GM12872 (cell line): ENCODE data around the gene SPTAN1.

Experiments used
- CTCF ChIP-seq: IDR thresholded peaks from 3 replicates; pipeline ENCODE4 v1.5.1; 2011; ENCODE audit warnings: low read depth, mild to moderate bottlenecking, low read length, moderate library complexity; ENCODE audit not compliant: insufficient read depth

Gene SPTAN1

GRCh38 chr9:128617943-128618342, 65.6 kb downstream of the SPTAN1 start:
- TF ChIP-seq CTCF = no peak

GRCh38 chr9:128619127-128619526, 66.7 kb downstream of the SPTAN1 start:
- TF ChIP-seq CTCF = no peak

- TF ChIP-seq CTCF = no peak
These were observed 67.4 kb downstream of the SPTAN1 start for GRCh38 chr9:128619779-128620178.

GRCh38 chr9:128621730-128622455, 69.5 kb downstream of the SPTAN1 start:
- TF ChIP-seq CTCF = no peak

GRCh38 chr9:128624566-128624965, 72.2 kb downstream of the SPTAN1 start:
- TF ChIP-seq CTCF = no peak

- TF ChIP-seq CTCF = no peak
These were observed 73.2 kb downstream of the SPTAN1 start for GRCh38 chr9:128625391-128626146.

GRCh38 chr9:128626181-128626580, 73.8 kb downstream of the SPTAN1 start:
- TF ChIP-seq CTCF = no peak
